Liver (tissue), 9 donors: ENCODE measurements around the gene USP35. TPM values are rescaled to one million over a fixed set of nuclear protein-coding genes. Genes with fewer than 3 reads are reported as not detected.

Experiments
- DNase-seq: peaks from one replicate; pipeline ENCODE4 v3.0.0-alpha.2; 2017; ENCODE audit warnings: low spot score
- H3K27ac ChIP-seq, 2 donors: one replicate each; pipeline ENCODE4 v1.7.0; 2013; ENCODE audit warnings: inconsistent platforms in 2 of 2, low read length in 2 of 2, control low read depth in 1 of 2, low read depth in 1 of 2, mild to moderate bottlenecking in 1 of 2
- H3K27me3 ChIP-seq, 4 donors: one replicate each; pipeline versions ENCODE4 v1.6.1 to v1.7.0; 2013; ENCODE audit warnings: low read length in 3 of 4, inconsistent platforms in 1 of 4, mild to moderate bottlenecking in 1 of 4, moderate library complexity in 1 of 4; ENCODE audit not compliant: control insufficient read depth in 4 of 4, insufficient read depth in 4 of 4
- H3K36me3 ChIP-seq, 4 donors: one replicate each; pipeline versions ENCODE4 v1.6.1 to v1.7.0; 2013; ENCODE audit warnings: low read length in 3 of 4, mild to moderate bottlenecking in 3 of 4, low read depth in 1 of 4, moderate library complexity in 1 of 4; ENCODE audit not compliant: control insufficient read depth in 4 of 4, insufficient read depth in 3 of 4
- H3K4me1 ChIP-seq, 4 donors: one replicate each; pipeline versions ENCODE4 v1.6.1 to v1.7.0; 2013; ENCODE audit warnings: low read length in 3 of 4, mild to moderate bottlenecking in 3 of 4, moderate library complexity in 1 of 4; ENCODE audit not compliant: control insufficient read depth in 4 of 4, insufficient read depth in 4 of 4
- H3K4me3 ChIP-seq, 3 donors: one replicate each; pipeline versions ENCODE4 v1.6.1 to v1.7.0; 2013; ENCODE audit warnings: low read length in 3 of 3, control low read depth in 1 of 3, low read depth in 1 of 3, mild to moderate bottlenecking in 1 of 3
- H3K9ac ChIP-seq, 2 donors: one replicate each; pipeline ENCODE4 v1.7.0; 2013; ENCODE audit warnings: low read length in 2 of 2, mild to moderate bottlenecking in 2 of 2, moderate library complexity in 2 of 2, control low read depth in 1 of 2, low read depth in 1 of 2
- H3K9me3 ChIP-seq, 4 donors: one replicate each; pipeline versions ENCODE4 v1.6.1 to v1.7.0; 2013; ENCODE audit warnings: low read length in 3 of 4; ENCODE audit not compliant: control insufficient read depth in 4 of 4
- ATF3 ChIP-seq: IDR thresholded peaks from 2 replicates; pipeline ENCODE4 v1.6.1; 2016; ENCODE audit warnings: antibody characterized with exemption
- CTCF ChIP-seq: fragments of 150-350 bp; IDR thresholded peaks from 2 replicates; pipeline ENCODE4 v1.5.1; 2017; ENCODE audit warnings: improper control_type of control experiment, low read depth, low read length; ENCODE audit not compliant: missing input control
- EGR1 ChIP-seq, 2 donors: IDR thresholded peaks; 2 replicates each; pipeline ENCODE4 v1.6.1; 2016 to 2018; ENCODE audit warnings: antibody characterized with exemption in 2 of 2, low read depth in 2 of 2
- FOXA1 ChIP-seq: IDR thresholded peaks from 2 replicates; pipeline ENCODE4 v1.6.1; 2016; ENCODE audit warnings: antibody characterized with exemption
- FOXA2 ChIP-seq: IDR thresholded peaks from 2 replicates; pipeline ENCODE4 v1.6.1; 2016; ENCODE audit warnings: antibody characterized with exemption
- GABPA ChIP-seq, 2 donors: IDR thresholded peaks in 1 of 2; conservative IDR thresholded peaks in 1 of 2; 2 replicates each; pipeline ENCODE4 v1.6.1; 2016; ENCODE audit warnings: antibody characterized with exemption in 2 of 2, mild to moderate bottlenecking in 1 of 2, moderate library complexity in 1 of 2
- HNF4A ChIP-seq, 2 donors: conservative IDR thresholded peaks; 2 replicates each; pipeline ENCODE4 v1.6.1; 2016; ENCODE audit warnings: antibody characterized with exemption in 2 of 2, mild to moderate bottlenecking in 2 of 2
- HNF4G ChIP-seq: IDR thresholded peaks from 2 replicates; pipeline ENCODE4 v1.6.1; 2016; ENCODE audit warnings: antibody characterized with exemption
- JUND ChIP-seq, 2 donors: IDR thresholded peaks; 2 replicates each; pipeline ENCODE4 v1.6.1; 2016; ENCODE audit warnings: antibody characterized with exemption in 2 of 2
- MAX ChIP-seq: IDR thresholded peaks from 2 replicates; pipeline ENCODE4 v1.6.1; 2016; ENCODE audit warnings: antibody characterized with exemption
- NR2F2 ChIP-seq: IDR thresholded peaks from 2 replicates; pipeline ENCODE4 v1.6.1; 2016; ENCODE audit warnings: antibody characterized with exemption
- RAD21 ChIP-seq, 2 donors: IDR thresholded peaks; 2 replicates each; pipeline ENCODE4 v1.6.1; 2016; ENCODE audit warnings: antibody characterized with exemption in 2 of 2, mild to moderate bottlenecking in 2 of 2
- REST ChIP-seq: IDR thresholded peaks from 2 replicates; pipeline ENCODE4 v1.6.1; 2016; ENCODE audit warnings: antibody characterized with exemption, mild to moderate bottlenecking
- RXRA ChIP-seq, 2 donors: IDR thresholded peaks; 2 replicates each; pipeline ENCODE4 v1.6.1; 2017 to 2018; ENCODE audit warnings: antibody characterized with exemption in 2 of 2, mild to moderate bottlenecking in 1 of 2
- SP1 ChIP-seq: IDR thresholded peaks from 2 replicates; pipeline ENCODE4 v1.6.1; 2018; ENCODE audit warnings: antibody characterized with exemption, mild to moderate bottlenecking
- TAF1 ChIP-seq: conservative IDR thresholded peaks from 2 replicates; pipeline ENCODE4 v1.6.1; 2016; ENCODE audit warnings: antibody characterized with exemption, mild to moderate bottlenecking
- YY1 ChIP-seq: IDR thresholded peaks from 2 replicates; pipeline ENCODE4 v1.6.1; 2016; ENCODE audit warnings: antibody characterized with exemption, mild to moderate bottlenecking
- ZBTB33 ChIP-seq: IDR thresholded peaks from 2 replicates; pipeline ENCODE4 v1.6.1; 2016; ENCODE audit warnings: antibody characterized with exemption
- WGBS: extraction: QIAGEN DNeasy Blood & Tissue Kit; methylation state at CpG from one replicate; pipeline ENCODE4 v1.1.7; 2013; 5-methylcytosine and 5-hydroxymethylcytosine counted together
- polyA plus RNA-seq, 2 donors: library from polyadenylated mRNA; stranded (reverse) in 1 of 2; unstranded in 1 of 2; fragments of 200-250 nt in 1 of 2; fragments of >200 nt in 1 of 2; fragmentation: Nextera tagmentation in 1 of 2; extraction: Ambion mirVana in 1 of 2; gene quantifications; one replicate each; pipeline versions ENCODE4 v1.2.1 to v1.2.3, GENCODE V29; 2013 to 2015
- total RNA-seq, 2 donors: library from RNA; depleted of rRNA; stranded (reverse); fragments of >200 nt; gene quantifications; one replicate each; pipeline ENCODE4 v1.2.3, GENCODE V29; 2014
- donor health status: healthy.
- donor health status: healthy.
- donor health status: healthy.
- donor health status: healthy.
- donor health status: healthy.

The USP35 gene
- total and polyA plus RNA-seq, 4 donors = 2.3 to 11.0 (median 4.8) TPM

GRCh38 chr11:78170413-78170812, 18.3 kb upstream of the USP35 start:
- H3K9ac ChIP-seq = peak overlapping the region; percentile 87 to 95
- H3K36me3 ChIP-seq = peaks cover 3 to 14% (median 10%) of the 10 kb centered on the region in 4 donors
- no peak for TF ChIP-seq NR2F2
- no peak for TF ChIP-seq GABPA (IDR thresholded peaks at IDR 0.05 in 1 of 2, conservative IDR thresholded peaks at IDR 0.05 in 1 of 2)
- WGBS = 36% methylated on average over 11 of the region's 11 CpGs
- H3K9me3 ChIP-seq = no peaks in the 10 kb centered on the region
- H3K27ac ChIP-seq = peak overlapping the region; percentile 94 to 97
- no peak for DNase-seq
- peak overlapping the region; percentile 57 to 94 (median 65) for H3K4me3 ChIP-seq
- H3K27me3 ChIP-seq = no peaks in the 10 kb centered on the region
- H3K4me1 ChIP-seq = peaks cover 0 to 29% (median 19%) of the 10 kb centered on the region in 4 donors

- Histone ChIP-seq H3K4me1 (peaks cover 0 to 29% (median 19%) of the 10 kb centered on the region in 4 donors), H3K27ac (peak overlapping the region; percentile 94 to 97), H3K27me3 (no peaks in the 10 kb centered on the region), H3K36me3 (peaks cover 3 to 14% (median 10%) of the 10 kb centered on the region in 4 donors), H3K9me3 (no peaks in the 10 kb centered on the region), H3K9ac (peak overlapping the region; percentile 87 to 95), H3K4me3 (peak overlapping the region; percentile 57 to 94 (median 65))
- TF ChIP-seq REST (peak; percentile 92), EGR1 (IDR thresholded peaks at IDR 0.05; ENCODE audit: low read depth in 2 of 2) (peak in 1 of 2 donors; percentile 82), HNF4G (no peak), RAD21 (IDR thresholded peaks at IDR 0.05) (peak; percentile 51 to 60), HNF4A (conservative IDR thresholded peaks at IDR 0.05) (peak; percentile 71 to 76), MAX (peak; percentile 80), RXRA (IDR thresholded peaks at IDR 0.05) (peak; percentile 97), CTCF (no peak), NR2F2 (no peak), TAF1 (peak; percentile 98), GABPA (IDR thresholded peaks at IDR 0.05 in 1 of 2, conservative IDR thresholded peaks at IDR 0.05 in 1 of 2) (no peak), YY1 (peak; percentile 69), FOXA1 (no peak), ZBTB33 (peak; percentile 73), SP1 (peak; percentile 82), FOXA2 (no peak), JUND (IDR thresholded peaks at IDR 0.05) (peak; percentile 55 to 77), ATF3 (peak; percentile 78)
- 42% methylated on average over 7 of the region's 7 CpGs for WGBS
- DNase-seq = no peak
Observed at GRCh38 chr11:78170874-78171549, 17.7 kb upstream of the USP35 start.
